Esophagus muscularis mucosa (tissue), 4 donors: ENCODE measurements around the gene CTNNA3. TPM values are rescaled to one million over a fixed set of nuclear protein-coding genes. Genes with fewer than 3 reads are reported as not detected.

Source experiments
- DNase-seq: peaks from one replicate; pipeline ENCODE4 v3.0.0-alpha.2; 2017; ENCODE audit errors: extremely low spot score
- H3K27ac ChIP-seq, 4 donors: fragments of 200-600 bp; sonication (generic); replicated peaks in 1 of 4; 1 replicate in 3 of 4; 2 replicates in 1 of 4; pipeline ENCODE4 v1.5.1; 2016 to 2019; ENCODE audit warnings: mild to moderate bottlenecking in 1 of 4
- H3K27me3 ChIP-seq, 4 donors: fragments of 200-600 bp; sonication (generic); one replicate each; pipeline versions ENCODE4 v1.5.1 to v1.6.0; 2016 to 2019
- H3K36me3 ChIP-seq, 4 donors: fragments of 200-600 bp; sonication (generic); one replicate each; pipeline ENCODE4 v1.5.1; 2016 to 2019
- H3K4me1 ChIP-seq, 4 donors: fragments of 200-600 bp; sonication (generic); one replicate each; pipeline ENCODE4 v1.5.1; 2016 to 2019
- H3K4me3 ChIP-seq, 4 donors: fragments of 200-600 bp; sonication (generic); 1 replicate in 2 of 4; 2 replicates in 2 of 4; pipeline ENCODE4 v1.5.1; 2016 to 2019; ENCODE audit warnings: mild to moderate bottlenecking in 4 of 4, moderate library complexity in 1 of 4
- H3K9me3 ChIP-seq, 4 donors: fragments of 200-600 bp; sonication (generic); 1 replicate in 3 of 4; 2 replicates in 1 of 4; pipeline ENCODE4 v1.5.1; 2016 to 2019
- EP300 ChIP-seq: sonication (generic); formaldehyde crosslinking; IDR thresholded peaks from one replicate; pipeline ENCODE4 v1.6.1; 2017; ENCODE audit warnings: antibody characterized with exemption
- POLR2A ChIP-seq: fragments of 450-650 bp; IDR thresholded peaks from one replicate; pipeline ENCODE4 v1.6.1; 2017; ENCODE audit warnings: antibody characterized with exemption, moderate library complexity, mild to moderate bottlenecking, low read depth
- POLR2AphosphoS5 ChIP-seq, 2 donors: sonication (generic); formaldehyde crosslinking; IDR thresholded peaks; one replicate each; pipeline ENCODE4 v1.6.1; 2017; ENCODE audit warnings: antibody characterized with exemption in 2 of 2
- WGBS: methylation state at CpG from one replicate; pipeline ENCODE4 v1.1.5; 2018; 5-methylcytosine and 5-hydroxymethylcytosine counted together
- intact Hi-C: fragments of 100-400 bp; cut with DNase I; formaldehyde crosslinking; loops from one replicate; pipeline ENCODE4 v1.15.1; 2023
- total RNA-seq, 4 donors: library from RNA; depleted of rRNA; stranded (reverse); fragments of >200 nt; gene quantifications; one replicate each; pipeline versions ENCODE4 v1.1.0 to v1.2.1, GENCODE V29; 2016
- TF ChIP-seq, protein P1 (sequence below), 3 experiments: fragments of 200-600 bp in 2 of 3; fragments of 450-650 bp in 1 of 3; sonication (generic) in 2 of 3; IDR thresholded peaks; one replicate each; pipeline ENCODE4 v1.5.1; 2017 to 2019; ENCODE audit warnings: antibody characterized with exemption in 3 of 3, mild to moderate bottlenecking in 2 of 3, moderate library complexity in 1 of 3

Gene CTNNA3
- total RNA-seq, 4 donors from 2014 or later: 5.1 to 27.8 (median 17.6) TPM

DNA sequence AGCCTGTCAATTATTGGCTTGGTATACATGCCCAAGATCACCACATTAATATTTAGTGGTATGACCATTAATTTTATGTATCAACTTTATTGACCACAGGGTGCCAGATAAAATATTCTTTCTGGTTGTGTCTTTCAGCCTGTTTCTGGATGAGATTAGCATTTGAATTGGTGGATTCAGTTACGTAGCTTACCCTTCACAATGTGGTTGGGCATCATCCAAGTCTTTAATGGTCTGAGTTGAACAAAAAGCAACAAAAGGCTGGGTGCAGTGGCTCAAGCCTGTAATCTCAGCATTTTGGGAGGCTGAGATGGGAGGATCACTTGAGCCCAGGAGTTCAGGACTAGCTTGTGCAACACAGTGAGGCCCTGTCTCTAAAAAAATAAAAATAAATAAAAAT, 1472.3 kb downstream of the CTNNA3 start:
- H3K27ac ChIP-seq: no peak overlapping the region
- no peaks in the 10 kb centered on the region for H3K27me3 ChIP-seq
- TF ChIP-seq, protein P1, sequence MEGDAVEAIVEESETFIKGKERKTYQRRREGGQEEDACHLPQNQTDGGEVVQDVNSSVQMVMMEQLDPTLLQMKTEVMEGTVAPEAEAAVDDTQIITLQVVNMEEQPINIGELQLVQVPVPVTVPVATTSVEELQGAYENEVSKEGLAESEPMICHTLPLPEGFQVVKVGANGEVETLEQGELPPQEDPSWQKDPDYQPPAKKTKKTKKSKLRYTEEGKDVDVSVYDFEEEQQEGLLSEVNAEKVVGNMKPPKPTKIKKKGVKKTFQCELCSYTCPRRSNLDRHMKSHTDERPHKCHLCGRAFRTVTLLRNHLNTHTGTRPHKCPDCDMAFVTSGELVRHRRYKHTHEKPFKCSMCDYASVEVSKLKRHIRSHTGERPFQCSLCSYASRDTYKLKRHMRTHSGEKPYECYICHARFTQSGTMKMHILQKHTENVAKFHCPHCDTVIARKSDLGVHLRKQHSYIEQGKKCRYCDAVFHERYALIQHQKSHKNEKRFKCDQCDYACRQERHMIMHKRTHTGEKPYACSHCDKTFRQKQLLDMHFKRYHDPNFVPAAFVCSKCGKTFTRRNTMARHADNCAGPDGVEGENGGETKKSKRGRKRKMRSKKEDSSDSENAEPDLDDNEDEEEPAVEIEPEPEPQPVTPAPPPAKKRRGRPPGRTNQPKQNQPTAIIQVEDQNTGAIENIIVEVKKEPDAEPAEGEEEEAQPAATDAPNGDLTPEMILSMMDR (IDR thresholded peaks at IDR 0.05): no peak
- TF ChIP-seq POLR2AphosphoS5 (IDR thresholded peaks at IDR 0.05) (no peak), EP300 (no peak), POLR2A (no peak)
- no peak for DNase-seq
- no peak overlapping the region for H3K4me3 ChIP-seq
- WGBS: 87% methylated on average over 1 of the region's 1 CpG
- no peaks in the 10 kb centered on the region for H3K4me1 ChIP-seq
- peaks cover 0 to 5% (median 0%) of the 10 kb centered on the region in 4 donors for H3K9me3 ChIP-seq
- H3K36me3 ChIP-seq: no peaks in the 10 kb centered on the region
- intact Hi-C loops: no loop called here

DNA sequence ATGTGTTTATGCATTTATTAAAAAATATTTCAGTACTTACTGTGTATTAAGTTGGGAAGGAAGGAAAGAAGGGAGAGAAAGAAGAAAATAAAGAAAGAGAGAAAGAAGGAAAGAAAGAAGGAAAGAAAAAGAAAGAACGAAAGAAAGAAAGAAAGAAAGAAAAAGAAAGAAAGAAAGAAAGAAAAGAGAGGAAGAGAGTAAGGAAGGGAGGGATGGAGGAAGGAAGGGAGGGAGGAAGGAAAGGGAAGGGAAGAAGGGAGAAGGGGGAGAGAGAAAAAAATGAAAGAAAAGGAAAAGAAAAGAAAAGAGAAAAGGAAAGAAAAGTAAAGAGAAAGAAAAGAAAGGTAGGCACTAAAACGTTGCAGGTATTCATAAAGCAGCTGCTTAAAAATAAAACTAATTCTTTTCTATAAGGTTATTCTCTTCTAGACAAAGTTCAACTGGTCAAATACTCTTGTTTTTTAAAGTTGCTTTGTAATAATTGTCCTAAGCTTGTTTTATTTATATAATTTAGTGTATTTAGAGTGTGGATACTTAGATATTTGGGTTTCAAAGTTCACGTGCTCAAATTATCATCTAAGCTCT, 1473.4 kb downstream of the CTNNA3 start:
- intact Hi-C loops: no loop called here
- Histone ChIP-seq H3K9me3 (peaks cover 0 to 5% (median 0%) of the 10 kb centered on the region in 4 donors), H3K27ac (no peak overlapping the region), H3K27me3 (no peaks in the 10 kb centered on the region), H3K4me3 (no peak overlapping the region), H3K4me1 (no peaks in the 10 kb centered on the region), H3K36me3 (no peaks in the 10 kb centered on the region)
- 87% methylated on average over 3 of the region's 3 CpGs for WGBS
- DNase-seq: no peak
- TF ChIP-seq POLR2AphosphoS5 (IDR thresholded peaks at IDR 0.05) (no peak), EP300 (no peak), POLR2A (no peak)
- TF ChIP-seq, protein P1 (IDR thresholded peaks at IDR 0.05): no peak

DNA sequence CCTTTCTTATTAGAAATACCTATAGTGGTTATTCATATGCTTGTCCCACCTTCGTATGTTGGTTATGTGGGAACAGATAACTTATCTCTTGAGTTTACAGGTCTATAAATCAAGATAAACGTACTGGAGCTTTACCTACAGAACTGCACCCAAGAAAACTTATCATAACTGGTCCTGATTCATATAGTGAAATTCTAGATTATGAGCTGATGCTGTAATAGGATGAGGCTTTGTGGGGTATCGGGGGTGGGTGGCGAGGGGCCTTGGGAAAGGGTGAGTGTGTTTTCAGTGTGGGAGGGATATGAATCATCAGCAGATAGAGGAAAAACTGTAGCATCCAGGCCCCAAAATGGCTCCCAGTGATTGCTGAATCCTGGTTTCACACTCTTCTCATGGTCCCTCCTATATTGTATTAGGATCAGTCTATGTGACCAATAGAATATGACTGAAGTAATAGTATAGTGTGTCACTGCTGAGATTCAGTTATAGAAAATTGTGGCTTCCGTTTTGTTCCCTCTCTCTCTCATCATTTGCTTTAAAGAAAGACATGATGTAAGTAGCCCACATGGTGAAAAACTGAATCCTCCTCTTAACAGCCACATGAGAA, 1476.9 kb downstream of the CTNNA3 start:
- Histone ChIP-seq H3K27ac (no peak overlapping the region), H3K36me3 (no peaks in the 10 kb centered on the region), H3K4me3 (no peak overlapping the region), H3K9me3 (no peaks in the 10 kb centered on the region), H3K27me3 (no peaks in the 10 kb centered on the region), H3K4me1 (no peaks in the 10 kb centered on the region)
- intact Hi-C loops: no loop called here
- TF ChIP-seq POLR2AphosphoS5 (IDR thresholded peaks at IDR 0.05): no peak
- TF ChIP-seq, protein P1 (IDR thresholded peaks at IDR 0.05): no peak
- TF ChIP-seq POLR2A: no peak
- TF ChIP-seq EP300: no peak
- WGBS: 77% methylated on average over 5 of the region's 5 CpGs
- DNase-seq: no peak

DNA sequence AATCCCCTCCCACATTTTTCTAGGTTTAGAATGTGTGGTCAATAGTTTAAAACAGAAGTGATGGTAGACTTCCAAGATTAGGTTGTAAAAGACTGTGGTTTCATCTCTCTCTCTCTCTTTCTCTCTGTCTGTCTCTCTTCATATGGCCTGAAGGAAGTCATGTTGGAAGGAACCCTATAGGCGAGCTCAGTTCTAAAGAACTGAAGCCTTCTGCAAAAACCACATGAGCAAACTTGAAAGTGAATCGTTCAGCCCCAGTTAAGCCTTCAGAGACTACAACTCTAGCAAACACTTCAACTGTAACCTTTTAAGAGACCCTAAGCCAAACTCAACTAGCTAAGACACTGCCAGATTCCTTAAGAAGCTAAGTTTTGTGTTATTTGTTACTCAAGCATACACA, 1477.7 kb downstream of the CTNNA3 start:
- intact Hi-C loops: no loop called here
- Histone ChIP-seq H3K9me3 (no peaks in the 10 kb centered on the region), H3K36me3 (no peaks in the 10 kb centered on the region), H3K4me3 (no peak overlapping the region), H3K27ac (no peak overlapping the region), H3K4me1 (no peaks in the 10 kb centered on the region), H3K27me3 (no peaks in the 10 kb centered on the region)
- WGBS: 93% methylated on average over 2 of the region's 2 CpGs
- no peak for DNase-seq
- TF ChIP-seq, protein P1 (IDR thresholded peaks at IDR 0.05): no peak
- TF ChIP-seq EP300: no peak
- TF ChIP-seq POLR2AphosphoS5 (IDR thresholded peaks at IDR 0.05): no peak
- TF ChIP-seq POLR2A: no peak
